AG09309 (cell line): ENCODE data around the gene SDK2.
A peak's percentile ranks its signal among the peaks of the same experiment; 100 is the strongest.

Experiments used
- DNase-seq: peaks from one replicate; pipeline ENCODE4 v3.0.0-alpha.2; 2010; ENCODE audit warnings: low read depth
- H3K4me3 ChIP-seq: 2 replicates; pipeline ENCODE4 v1.5.1; 2011; ENCODE audit warnings: mild to moderate bottlenecking, low read depth, low read length, moderate library complexity; ENCODE audit not compliant: control insufficient read depth
- CTCF ChIP-seq: IDR thresholded peaks from 2 replicates; pipeline ENCODE4 v1.5.1; 2011; ENCODE audit warnings: mild to moderate bottlenecking, low read depth, low read length, inconsistent platforms; ENCODE audit not compliant: insufficient read depth, control insufficient read depth; ENCODE audit errors: missing control alignments

Gene SDK2

GRCh38 chr17:73340093-73340596, 304.1 kb downstream of the SDK2 start:
- H3K4me3 ChIP-seq = no peak overlapping the region
- peak; percentile 83 for DNase-seq
- TF ChIP-seq CTCF = peak; percentile 68

GRCh38 chr17:73338566-73339197, 305.6 kb downstream of the SDK2 start:
- no peak for TF ChIP-seq CTCF
- no peak for DNase-seq
- no peak overlapping the region for H3K4me3 ChIP-seq

GRCh38 chr17:73338050-73338521, 306.2 kb downstream of the SDK2 start:
- no peak for TF ChIP-seq CTCF
- no peak for DNase-seq

GRCh38 chr17:73337330-73337710, 306.9 kb downstream of the SDK2 start:
- no peak for DNase-seq
- no peak for TF ChIP-seq CTCF

More at GRCh38 chr17:73338050-73338521, 306.2 kb downstream of the SDK2 start:
- H3K4me3 ChIP-seq = no peak overlapping the region

GRCh38 chr17:73336408-73337329, 307.6 kb downstream of the SDK2 start:
- DNase-seq = no peak
- no peak overlapping the region for H3K4me3 ChIP-seq
- no peak for TF ChIP-seq CTCF

More at GRCh38 chr17:73337330-73337710, 306.9 kb downstream of the SDK2 start:
- H3K4me3 ChIP-seq = no peak overlapping the region

GRCh38 chr17:73335591-73336407, 308.4 kb downstream of the SDK2 start:
- TF ChIP-seq CTCF = no peak
- DNase-seq = no peak
- H3K4me3 ChIP-seq = no peak overlapping the region
